Activated naive CD8-positive, alpha-beta T cell (primary cell): ENCODE measurements around the gene GJD4.
A peak's percentile ranks its signal among the peaks of the same experiment; 100 is the strongest.

Experiments
- H3K27ac Mint-ChIP-seq: one replicate; pipeline ENCODE4 v1.8.0; 2021; ENCODE audit warnings: mixed read lengths
- H3K27me3 Mint-ChIP-seq: one replicate; pipeline ENCODE4 v1.8.0; 2021; ENCODE audit warnings: mixed read lengths
- H3K36me3 Mint-ChIP-seq: one replicate; pipeline ENCODE4 v1.8.0; 2021; ENCODE audit warnings: mixed read lengths
- H3K4me1 Mint-ChIP-seq: one replicate; pipeline ENCODE4 v1.8.0; 2021; ENCODE audit warnings: low read depth, mixed read lengths
- H3K4me3 Mint-ChIP-seq: one replicate; pipeline ENCODE4 v1.8.0; 2021; ENCODE audit warnings: mild to moderate bottlenecking, mixed read lengths
- H3K9me3 Mint-ChIP-seq: one replicate; pipeline ENCODE4 v1.8.0; 2021; ENCODE audit warnings: low read depth, mixed read lengths

The GJD4 gene

DNA sequence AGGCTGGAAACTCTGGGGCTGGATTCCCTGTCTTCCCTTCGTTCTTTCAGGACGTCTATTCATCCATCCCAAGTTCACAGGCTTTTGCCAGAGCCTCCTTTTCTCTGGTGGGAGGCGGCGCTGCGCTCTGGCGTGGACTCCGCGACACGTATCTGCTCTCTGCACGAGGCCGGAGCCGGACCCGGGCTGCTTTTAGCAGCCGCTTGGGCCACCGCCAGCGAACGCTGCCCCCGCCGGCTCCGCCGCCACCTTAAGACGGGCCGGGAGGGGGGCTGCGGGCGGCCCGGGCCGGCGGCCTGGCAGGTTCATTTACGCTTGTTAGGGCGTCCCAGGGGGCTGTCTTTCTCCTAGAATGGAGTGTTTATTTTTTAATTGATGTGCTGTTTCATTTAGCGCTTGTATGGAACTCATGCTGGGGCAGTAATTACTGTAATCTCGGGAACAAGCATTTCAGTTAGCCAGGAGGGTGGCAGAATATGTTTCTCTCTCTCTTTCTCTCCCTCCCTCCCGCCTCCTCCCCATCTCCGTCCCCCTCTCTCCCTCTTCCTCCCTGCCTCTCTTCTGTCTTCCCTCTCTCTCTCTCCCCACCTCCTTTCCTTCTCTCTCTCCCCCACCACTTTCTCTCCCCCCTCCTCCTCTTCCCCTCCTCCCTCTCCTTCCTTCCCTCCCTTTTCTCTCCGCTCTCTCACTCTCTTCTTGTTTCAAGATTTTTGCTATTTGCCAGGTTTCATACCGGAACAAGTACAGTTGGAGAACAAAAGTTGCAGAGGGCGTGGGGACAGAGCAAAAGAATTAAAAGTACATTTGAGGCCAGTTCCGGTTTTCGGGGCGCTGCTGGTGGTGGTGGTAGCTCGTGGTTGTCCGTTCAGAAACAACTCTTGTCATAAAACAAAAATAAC, 38.3 kb downstream of the GJD4 start:
- Mint-ChIP-seq H3K4me1 (peaks cover 28% of the 10 kb centered on the region), H3K27ac (no peak overlapping the region), H3K9me3 (no peaks in the 10 kb centered on the region), H3K4me3 (peak overlapping the region; percentile 91), H3K27me3 (peaks cover 17% of the 10 kb centered on the region), H3K36me3 (no peaks in the 10 kb centered on the region)

DNA sequence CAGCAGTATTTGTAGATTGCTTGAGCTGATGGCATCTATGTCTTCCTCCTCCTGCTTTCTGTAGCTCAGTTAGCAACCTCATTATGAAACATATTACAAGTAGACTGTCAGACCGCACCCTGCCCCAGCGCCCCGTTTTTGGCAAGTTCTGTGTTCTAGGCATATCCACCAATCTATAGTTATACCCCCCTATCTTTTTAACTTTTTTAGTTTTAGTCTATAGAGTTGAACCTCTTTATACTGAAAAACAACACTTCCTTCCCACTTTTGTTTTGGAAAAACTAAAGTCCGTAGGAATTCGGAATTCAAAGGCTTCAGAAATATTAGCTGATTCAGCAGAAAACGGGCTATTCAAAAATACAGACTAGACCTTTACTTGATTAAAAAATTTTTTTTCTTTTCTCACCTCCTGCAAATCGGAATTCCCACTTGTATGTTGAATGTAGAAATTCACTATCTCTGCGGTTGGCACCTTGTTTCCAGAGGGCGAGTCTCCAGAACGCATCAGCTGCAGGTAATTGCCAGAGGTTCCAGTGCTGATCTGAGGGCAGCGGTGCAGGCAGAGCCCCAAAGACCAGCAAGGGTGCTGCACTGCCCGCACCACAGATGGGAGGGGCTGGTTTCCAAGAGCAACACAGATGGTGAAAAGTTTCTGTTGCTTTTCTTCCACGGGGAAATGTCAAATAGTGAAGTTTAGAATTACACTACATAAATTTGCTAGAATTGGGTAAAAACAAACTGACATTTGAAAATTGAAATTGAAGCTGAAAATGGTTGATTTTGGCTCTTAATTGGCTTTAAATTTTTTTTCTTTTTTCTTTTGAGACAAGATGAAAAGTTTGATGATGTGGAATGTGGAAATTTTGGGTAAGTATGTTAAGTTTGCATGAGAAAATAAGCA, 39.2 kb downstream of the GJD4 start:
- Mint-ChIP-seq H3K9me3 (no peaks in the 10 kb centered on the region), H3K36me3 (no peaks in the 10 kb centered on the region), H3K4me3 (peak overlapping the region; percentile 91), H3K27ac (no peak overlapping the region), H3K4me1 (peaks cover 28% of the 10 kb centered on the region), H3K27me3 (peaks cover 14% of the 10 kb centered on the region)

GRCh38 chr10:35650894-35651293, 45.8 kb downstream of the GJD4 start:
- Mint-ChIP-seq H3K4me1 (no peaks in the 10 kb centered on the region), H3K27me3 (peaks cover 13% of the 10 kb centered on the region), H3K4me3 (no peak overlapping the region), H3K9me3 (no peaks in the 10 kb centered on the region), H3K27ac (no peak overlapping the region), H3K36me3 (no peaks in the 10 kb centered on the region)

- H3K27ac Mint-ChIP-seq = no peak overlapping the region
Observed at GRCh38 chr10:35652824-35653223, 47.7 kb downstream of the GJD4 start.

DNA sequence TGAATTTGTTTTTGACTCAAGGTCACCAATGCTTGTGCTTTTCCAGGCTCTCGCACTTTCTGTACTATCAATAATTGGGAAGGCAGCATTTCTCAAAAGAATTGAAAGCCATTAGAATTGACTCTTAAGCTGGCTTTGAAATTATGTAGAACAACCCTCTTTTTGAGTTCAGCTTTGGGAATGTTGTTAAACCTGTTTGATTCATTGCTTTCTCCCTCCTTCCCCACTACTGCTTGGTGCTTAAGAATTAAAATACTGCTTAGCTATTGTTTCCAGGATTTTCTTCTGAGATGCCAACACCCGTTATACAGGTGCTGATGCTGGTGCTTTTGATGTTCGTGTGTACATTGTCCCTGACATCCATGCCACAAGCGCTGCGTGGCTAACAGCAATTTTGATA, 52.5 kb downstream of the GJD4 start:
- H3K27ac Mint-ChIP-seq = no peak overlapping the region
- no peaks in the 10 kb centered on the region for H3K36me3 Mint-ChIP-seq
- no peaks in the 10 kb centered on the region for H3K4me1 Mint-ChIP-seq
- peaks cover 6% of the 10 kb centered on the region for H3K9me3 Mint-ChIP-seq
- no peak overlapping the region for H3K4me3 Mint-ChIP-seq
- peaks cover 29% of the 10 kb centered on the region for H3K27me3 Mint-ChIP-seq

More at GRCh38 chr10:35652824-35653223, 47.7 kb downstream of the GJD4 start:
- Mint-ChIP-seq H3K36me3 (no peaks in the 10 kb centered on the region), H3K4me3 (no peak overlapping the region), H3K4me1 (no peaks in the 10 kb centered on the region), H3K27me3 (peaks cover 15% of the 10 kb centered on the region), H3K9me3 (no peaks in the 10 kb centered on the region)
